Retinal pigment epithelial cell (primary cell): ENCODE data around the gene NCKAP5.

Experiments used
- DNase-seq: peaks from one replicate; pipeline ENCODE4 v3.0.0-alpha.2; 2010; ENCODE audit warnings: low read depth
- H3K4me3 ChIP-seq: 2 replicates; pipeline ENCODE4 v1.5.1; 2011; ENCODE audit warnings: mild to moderate bottlenecking, low read length, control low read depth, moderate library complexity
- TF ChIP-seq, protein P1 (sequence below): conservative IDR thresholded peaks from 2 replicates; pipeline ENCODE4 v1.5.1; 2011; ENCODE audit warnings: low read depth, low read length, control low read depth, inconsistent platforms

NCKAP5 gene

DNA sequence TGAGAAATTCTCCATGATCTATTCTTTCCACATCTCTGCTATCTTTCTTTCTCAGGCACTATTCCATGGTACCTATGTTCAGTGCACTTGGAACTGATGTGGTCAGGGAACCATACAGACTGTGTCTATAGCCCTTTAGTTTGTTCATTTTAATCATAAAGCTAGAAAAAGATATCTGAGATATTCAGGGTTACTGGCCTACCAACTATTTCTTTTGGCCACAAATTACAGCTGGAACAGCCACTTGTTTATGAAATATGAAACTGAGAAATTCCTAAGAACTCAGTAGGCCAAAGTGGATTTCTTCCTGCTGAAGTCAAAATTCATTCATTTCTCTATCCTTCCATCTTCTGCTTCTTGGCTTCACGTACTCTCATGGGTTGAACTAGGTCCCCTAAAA is 875.4 kb downstream of the NCKAP5 start:
- TF ChIP-seq, protein P1, sequence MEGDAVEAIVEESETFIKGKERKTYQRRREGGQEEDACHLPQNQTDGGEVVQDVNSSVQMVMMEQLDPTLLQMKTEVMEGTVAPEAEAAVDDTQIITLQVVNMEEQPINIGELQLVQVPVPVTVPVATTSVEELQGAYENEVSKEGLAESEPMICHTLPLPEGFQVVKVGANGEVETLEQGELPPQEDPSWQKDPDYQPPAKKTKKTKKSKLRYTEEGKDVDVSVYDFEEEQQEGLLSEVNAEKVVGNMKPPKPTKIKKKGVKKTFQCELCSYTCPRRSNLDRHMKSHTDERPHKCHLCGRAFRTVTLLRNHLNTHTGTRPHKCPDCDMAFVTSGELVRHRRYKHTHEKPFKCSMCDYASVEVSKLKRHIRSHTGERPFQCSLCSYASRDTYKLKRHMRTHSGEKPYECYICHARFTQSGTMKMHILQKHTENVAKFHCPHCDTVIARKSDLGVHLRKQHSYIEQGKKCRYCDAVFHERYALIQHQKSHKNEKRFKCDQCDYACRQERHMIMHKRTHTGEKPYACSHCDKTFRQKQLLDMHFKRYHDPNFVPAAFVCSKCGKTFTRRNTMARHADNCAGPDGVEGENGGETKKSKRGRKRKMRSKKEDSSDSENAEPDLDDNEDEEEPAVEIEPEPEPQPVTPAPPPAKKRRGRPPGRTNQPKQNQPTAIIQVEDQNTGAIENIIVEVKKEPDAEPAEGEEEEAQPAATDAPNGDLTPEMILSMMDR = no peak
- DNase-seq = no peak
- no peak overlapping the region for H3K4me3 ChIP-seq

DNA sequence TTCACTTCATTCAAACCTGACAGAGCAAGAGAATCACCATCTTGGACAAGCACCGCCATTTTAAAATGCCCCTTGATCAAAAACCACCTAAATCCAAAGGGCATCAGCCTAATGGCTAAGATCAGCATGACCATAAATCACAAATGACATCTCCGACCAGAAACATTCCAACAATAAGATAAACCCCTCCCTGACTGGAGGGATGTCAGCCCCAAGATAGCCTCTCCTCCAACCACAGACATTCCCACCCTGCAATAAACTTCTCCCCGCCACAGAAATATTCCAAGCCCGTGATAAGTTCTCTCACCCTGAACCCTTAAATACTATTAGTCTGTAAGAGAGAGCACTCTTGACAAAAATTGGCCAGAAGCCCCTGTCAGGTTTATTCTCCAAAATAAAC is 876.7 kb downstream of the NCKAP5 start:
- no peak for DNase-seq
- no peak overlapping the region for H3K4me3 ChIP-seq

GRCh38 chr2:132690664-132691303 is 877.5 kb downstream of the NCKAP5 start:
- TF ChIP-seq, protein P1 = no peak
- H3K4me3 ChIP-seq = no peak overlapping the region
- DNase-seq = no peak

More for the DNA sequence above, 876.7 kb downstream of the NCKAP5 start:
- TF ChIP-seq, protein P1 = no peak

DNA sequence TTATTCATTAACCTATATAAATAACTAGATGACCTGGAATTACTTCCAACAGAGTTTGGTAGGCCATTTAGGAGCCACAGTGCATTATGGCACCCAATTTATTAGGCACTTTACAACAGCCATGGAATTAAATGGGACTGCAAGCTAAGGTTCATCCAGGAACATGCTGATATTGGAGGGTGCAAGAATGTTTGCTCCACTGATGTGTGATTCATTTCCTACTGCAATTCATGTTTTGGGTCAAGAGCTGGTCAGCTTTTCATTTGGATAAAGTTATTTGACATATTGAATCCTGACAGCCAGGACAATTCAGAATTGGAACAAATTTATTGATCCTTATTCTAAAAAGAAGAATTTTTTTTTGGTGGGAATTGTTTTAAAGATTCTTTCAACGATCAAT is 886.5 kb downstream of the NCKAP5 start:
- no peak for DNase-seq
- H3K4me3 ChIP-seq = no peak overlapping the region
- TF ChIP-seq, protein P1 = no peak

DNA sequence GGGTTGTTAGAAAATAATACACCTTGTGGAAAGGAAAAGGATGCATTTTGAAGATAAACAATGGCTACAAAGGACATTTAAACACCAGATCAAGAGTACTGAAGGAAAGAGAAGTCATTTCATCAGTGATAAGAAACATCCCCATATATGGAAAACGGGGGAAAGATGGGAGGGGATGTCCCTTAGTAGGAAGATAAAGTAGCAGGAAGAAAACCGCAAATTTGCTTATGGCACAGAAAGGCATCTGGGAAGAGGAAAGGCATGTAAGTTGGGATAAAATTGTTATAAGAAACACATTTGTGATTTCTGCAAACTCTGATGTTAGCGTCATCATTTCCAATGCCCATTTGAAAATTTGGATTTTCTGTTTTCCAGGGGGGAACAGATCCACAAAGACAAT is 887.7 kb downstream of the NCKAP5 start:
- no peak overlapping the region for H3K4me3 ChIP-seq
- DNase-seq = no peak
- TF ChIP-seq, protein P1 = no peak

- no peak overlapping the region for H3K4me3 ChIP-seq
- DNase-seq = no peak
- TF ChIP-seq, protein P1 = no peak
Observed at GRCh38 chr2:132678483-132678882, 889.8 kb downstream of the NCKAP5 start.

DNA sequence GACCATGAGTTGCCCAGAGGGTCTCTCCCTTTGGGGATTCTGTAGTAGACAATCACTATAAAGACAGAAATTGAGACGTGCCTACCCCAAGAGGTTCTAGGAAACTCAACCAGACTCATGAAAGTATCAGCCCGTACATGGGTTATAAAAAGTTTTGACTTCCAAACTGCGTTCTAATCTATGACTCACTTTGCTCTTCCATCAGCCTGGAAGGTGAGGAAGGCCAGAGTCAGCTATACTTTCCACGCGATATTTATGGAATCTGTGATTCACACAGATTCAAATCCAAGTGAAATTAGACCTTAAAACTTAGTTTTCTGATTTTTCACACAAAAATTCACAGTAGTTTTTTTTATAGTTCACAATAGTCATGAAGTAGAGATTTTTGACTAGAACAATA is 890.6 kb downstream of the NCKAP5 start:
- no peak overlapping the region for H3K4me3 ChIP-seq
- TF ChIP-seq, protein P1 = no peak
- DNase-seq = no peak
